ENCODE data around the gene KRT71.

DNA sequence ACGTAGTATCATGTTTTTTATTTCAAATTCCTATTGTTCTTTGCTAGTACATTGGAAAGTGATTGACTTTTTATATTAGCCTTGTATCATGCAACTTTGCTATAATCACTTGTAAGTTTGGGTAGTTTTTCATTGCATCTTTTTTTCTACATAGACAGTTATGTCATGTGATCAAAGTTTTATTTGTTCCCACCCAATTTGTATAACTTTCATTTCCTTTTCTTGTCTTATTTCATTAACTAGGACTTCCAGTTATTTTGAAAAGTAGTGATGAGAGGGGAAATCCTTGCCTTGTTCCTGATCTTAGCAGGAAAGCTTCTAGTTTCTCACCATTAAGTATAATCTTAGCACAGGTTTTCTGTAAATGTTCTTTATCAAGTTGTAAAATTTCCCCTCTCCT is 50.1 kb downstream of the KRT71 start:
- TF ChIP-seq CTCF (conservative IDR thresholded peaks at IDR 0.05; ENCODE audit: low read length) (no peak), EZH2phosphoT487 (IDR thresholded peaks at IDR 0.05; ENCODE audit: borderline replicate concordance, low read depth, low read length) (no peak)
